AG04449 (cell line): Measurements from ENCODE around the gene KRTAP5-10.
"Not testable (repeated sequence)": the region's sequence is repeated elsewhere in the genome, so short reads cannot be mapped to it uniquely, and the experiment has no call there.

Experiments
- CTCF ChIA-PET: fragments of 350-600 bp; formaldehyde crosslinking; extraction: SDS; loops from one replicate; lab custom pipeline; 2021; ENCODE audit warnings: antibody characterized with exemption; lab: Yijun Ruan, JAX
- POLR2A ChIA-PET: fragments of 400-600, 350-600 bp; formaldehyde crosslinking; extraction: SDS; loops from one replicate; lab custom pipeline; 2020; ENCODE audit warnings: antibody characterized with exemption, inconsistent platforms; lab: Yijun Ruan, JAX
- DNase-seq: peaks from one replicate; pipeline ENCODE4 v3.0.0-alpha.2; 2010; ENCODE audit warnings: low read depth, low spot score
- H3K4me3 ChIP-seq: 2 replicates; pipeline ENCODE4 v1.5.1; 2011; ENCODE audit warnings: low read depth, mild to moderate bottlenecking, control low read depth, low read length
- CTCF ChIP-seq: IDR thresholded peaks from one replicate; pipeline ENCODE4 v1.5.1; 2011; ENCODE audit warnings: mild to moderate bottlenecking, moderate library complexity, low read length, control low read depth, inconsistent platforms; ENCODE audit not compliant: insufficient read depth; ENCODE audit errors: missing control alignments

Gene KRTAP5-10

GRCh38 chr11:71574418-71574817, 9.1 kb downstream of the KRTAP5-10 start:
- ChIA-PET POLR2A (no interaction called here), CTCF (no interaction called here)
- TF ChIP-seq CTCF, result no peak
- no peak overlapping the region for H3K4me3 ChIP-seq
- no peak for DNase-seq

- TF ChIP-seq CTCF, result no peak
- CTCF ChIA-PET, result interaction anchor here (0.6 to 1.1 kb wide), 2 partner anchors 8 to 11 kb away, joined by 3 read pairs; no protein-coding TSS in a partner anchor
- POLR2A ChIA-PET, result no interaction called here
- DNase-seq, result no peak
- H3K4me3 ChIP-seq, result no peak overlapping the region
Measured at GRCh38 chr11:71575723-71576424, 10.5 kb downstream of the KRTAP5-10 start.

GRCh38 chr11:71576688-71577465, 11.5 kb downstream of the KRTAP5-10 start:
- H3K4me3 ChIP-seq, CTCF ChIA-PET, DNase-seq, POLR2A ChIA-PET: not testable (repeated sequence)

GRCh38 chr11:71577469-71578004, 12.2 kb downstream of the KRTAP5-10 start:
- no peak overlapping the region for H3K4me3 ChIP-seq

GRCh38 chr11:71579513-71579912, 14.2 kb downstream of the KRTAP5-10 start:
- DNase-seq, result not testable (repeated sequence)

More at GRCh38 chr11:71577469-71578004, 12.2 kb downstream of the KRTAP5-10 start:
- ChIA-PET POLR2A (no interaction called here), CTCF (no interaction called here)
- no peak for TF ChIP-seq CTCF
- DNase-seq, result no peak

GRCh38 chr11:71580057-71581003, 15.0 kb downstream of the KRTAP5-10 start:
- ChIA-PET CTCF (interaction anchor here (0.7 to 1.9 kb wide), 8 partner anchors 9 to 1112 kb away, joined by 3 to 9 read pairs (median 4); partner anchors contain the start of gene KRTAP5-9), POLR2A (no interaction called here)
- DNase-seq, result peak; percentile 28
- TF ChIP-seq CTCF, result peak; percentile 79
- H3K4me3 ChIP-seq, result no peak overlapping the region

More at GRCh38 chr11:71579513-71579912, 14.2 kb downstream of the KRTAP5-10 start:
- POLR2A ChIA-PET, H3K4me3 ChIP-seq: not testable (repeated sequence)
- CTCF ChIA-PET, result interaction anchor here (0.7 to 1.9 kb wide), 8 partner anchors 10 to 1112 kb away, joined by 3 to 9 read pairs (median 4); partner anchors contain the start of gene KRTAP5-9
